AG04449 (cell line): ENCODE measurements around the gene LRRC71.

ENCODE experiments used
- CTCF ChIA-PET: fragments of 350-600 bp; formaldehyde crosslinking; extraction: SDS; loops from one replicate; lab custom pipeline; 2021; ENCODE audit warnings: antibody characterized with exemption; lab: Yijun Ruan, JAX
- POLR2A ChIA-PET: fragments of 400-600, 350-600 bp; formaldehyde crosslinking; extraction: SDS; loops from one replicate; lab custom pipeline; 2020; ENCODE audit warnings: antibody characterized with exemption, inconsistent platforms; lab: Yijun Ruan, JAX
- DNase-seq: peaks from one replicate; pipeline ENCODE4 v3.0.0-alpha.2; 2010; ENCODE audit warnings: low read depth, low spot score
- H3K4me3 ChIP-seq: 2 replicates; pipeline ENCODE4 v1.5.1; 2011; ENCODE audit warnings: low read depth, mild to moderate bottlenecking, control low read depth, low read length
- TF ChIP-seq, protein P1 (sequence below): IDR thresholded peaks from one replicate; pipeline ENCODE4 v1.5.1; 2011; ENCODE audit warnings: mild to moderate bottlenecking, moderate library complexity, low read length, control low read depth, inconsistent platforms; ENCODE audit not compliant: insufficient read depth; ENCODE audit errors: missing control alignments

The LRRC71 gene

DNA sequence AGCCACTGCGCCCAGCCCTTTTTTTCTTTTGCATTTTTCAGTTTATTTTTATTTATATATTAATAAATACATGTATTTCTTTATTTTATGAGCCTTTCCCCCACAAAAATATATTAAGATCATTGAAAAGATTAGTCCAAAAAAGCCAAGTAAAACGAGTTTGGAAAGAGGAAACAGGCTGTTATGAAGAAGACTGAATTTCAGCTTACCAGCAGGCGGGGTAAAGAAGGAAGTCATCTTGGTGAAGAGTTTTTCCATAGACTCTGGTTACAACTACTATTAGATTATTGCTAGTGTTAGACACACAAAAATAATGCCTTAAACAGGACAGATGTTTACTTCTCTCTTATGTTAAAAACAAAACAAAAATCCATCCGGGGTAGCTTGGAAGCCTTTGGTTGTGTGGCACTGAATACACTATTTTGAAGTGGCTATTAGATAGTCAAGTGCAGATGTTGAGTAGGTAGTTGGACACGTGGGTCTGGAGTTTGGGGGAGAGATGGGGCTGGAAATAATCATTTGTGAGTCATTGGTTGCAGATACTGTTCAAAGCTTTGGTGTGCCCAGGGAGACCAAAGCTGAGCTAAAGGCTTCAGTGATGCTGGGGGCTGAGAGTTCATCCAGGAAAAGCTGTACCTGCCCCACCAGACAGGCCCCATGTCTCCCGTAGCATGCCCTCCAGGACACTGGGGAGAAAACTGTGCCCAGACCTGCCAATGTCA, 8.7 kb upstream of the LRRC71 start:
- CTCF ChIA-PET: interaction anchor here (1.0 to 6.5 kb wide), 8 partner anchors 11 to 252 kb away, joined by 3 to 97 read pairs (median 6); partner anchors contain the start of genes LRRC71, METTL25B and NTRK1
- TF ChIP-seq, protein P1, sequence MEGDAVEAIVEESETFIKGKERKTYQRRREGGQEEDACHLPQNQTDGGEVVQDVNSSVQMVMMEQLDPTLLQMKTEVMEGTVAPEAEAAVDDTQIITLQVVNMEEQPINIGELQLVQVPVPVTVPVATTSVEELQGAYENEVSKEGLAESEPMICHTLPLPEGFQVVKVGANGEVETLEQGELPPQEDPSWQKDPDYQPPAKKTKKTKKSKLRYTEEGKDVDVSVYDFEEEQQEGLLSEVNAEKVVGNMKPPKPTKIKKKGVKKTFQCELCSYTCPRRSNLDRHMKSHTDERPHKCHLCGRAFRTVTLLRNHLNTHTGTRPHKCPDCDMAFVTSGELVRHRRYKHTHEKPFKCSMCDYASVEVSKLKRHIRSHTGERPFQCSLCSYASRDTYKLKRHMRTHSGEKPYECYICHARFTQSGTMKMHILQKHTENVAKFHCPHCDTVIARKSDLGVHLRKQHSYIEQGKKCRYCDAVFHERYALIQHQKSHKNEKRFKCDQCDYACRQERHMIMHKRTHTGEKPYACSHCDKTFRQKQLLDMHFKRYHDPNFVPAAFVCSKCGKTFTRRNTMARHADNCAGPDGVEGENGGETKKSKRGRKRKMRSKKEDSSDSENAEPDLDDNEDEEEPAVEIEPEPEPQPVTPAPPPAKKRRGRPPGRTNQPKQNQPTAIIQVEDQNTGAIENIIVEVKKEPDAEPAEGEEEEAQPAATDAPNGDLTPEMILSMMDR: no peak
- H3K4me3 ChIP-seq: no peak overlapping the region
- POLR2A ChIA-PET: interaction anchor here (1.4 kb wide), 1 partner anchor 15 kb away, joined by 3 read pairs; no protein-coding TSS in a partner anchor
- DNase-seq: no peak

DNA sequence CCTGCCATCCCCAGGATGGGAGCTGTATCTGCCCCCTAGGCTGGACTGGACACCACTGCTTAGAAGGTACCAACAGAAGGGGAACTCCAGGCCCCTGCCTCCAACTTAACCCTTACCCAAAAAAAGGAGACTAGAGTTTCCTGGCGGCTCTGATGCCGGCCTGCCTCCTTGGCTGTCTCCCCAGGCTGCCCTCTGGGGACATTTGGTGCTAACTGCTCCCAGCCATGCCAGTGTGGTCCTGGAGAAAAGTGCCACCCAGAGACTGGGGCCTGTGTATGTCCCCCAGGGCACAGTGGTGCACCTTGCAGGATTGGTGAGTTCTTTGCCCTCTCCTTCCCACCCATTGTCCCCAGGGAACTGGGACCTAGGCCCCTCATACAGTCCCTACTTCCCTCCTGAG, 8.1 kb upstream of the LRRC71 start:
- POLR2A ChIA-PET: interaction anchor here (1.4 kb wide), 1 partner anchor 15 kb away, joined by 3 read pairs; no protein-coding TSS in a partner anchor
- DNase-seq: no peak
- TF ChIP-seq, protein P1: no peak
- CTCF ChIA-PET: interaction anchor here (1.0 to 6.5 kb wide), 7 partner anchors 11 to 253 kb away, joined by 3 to 97 read pairs (median 4); partner anchors contain the start of genes LRRC71, METTL25B and NTRK1
- H3K4me3 ChIP-seq: no peak overlapping the region

DNA sequence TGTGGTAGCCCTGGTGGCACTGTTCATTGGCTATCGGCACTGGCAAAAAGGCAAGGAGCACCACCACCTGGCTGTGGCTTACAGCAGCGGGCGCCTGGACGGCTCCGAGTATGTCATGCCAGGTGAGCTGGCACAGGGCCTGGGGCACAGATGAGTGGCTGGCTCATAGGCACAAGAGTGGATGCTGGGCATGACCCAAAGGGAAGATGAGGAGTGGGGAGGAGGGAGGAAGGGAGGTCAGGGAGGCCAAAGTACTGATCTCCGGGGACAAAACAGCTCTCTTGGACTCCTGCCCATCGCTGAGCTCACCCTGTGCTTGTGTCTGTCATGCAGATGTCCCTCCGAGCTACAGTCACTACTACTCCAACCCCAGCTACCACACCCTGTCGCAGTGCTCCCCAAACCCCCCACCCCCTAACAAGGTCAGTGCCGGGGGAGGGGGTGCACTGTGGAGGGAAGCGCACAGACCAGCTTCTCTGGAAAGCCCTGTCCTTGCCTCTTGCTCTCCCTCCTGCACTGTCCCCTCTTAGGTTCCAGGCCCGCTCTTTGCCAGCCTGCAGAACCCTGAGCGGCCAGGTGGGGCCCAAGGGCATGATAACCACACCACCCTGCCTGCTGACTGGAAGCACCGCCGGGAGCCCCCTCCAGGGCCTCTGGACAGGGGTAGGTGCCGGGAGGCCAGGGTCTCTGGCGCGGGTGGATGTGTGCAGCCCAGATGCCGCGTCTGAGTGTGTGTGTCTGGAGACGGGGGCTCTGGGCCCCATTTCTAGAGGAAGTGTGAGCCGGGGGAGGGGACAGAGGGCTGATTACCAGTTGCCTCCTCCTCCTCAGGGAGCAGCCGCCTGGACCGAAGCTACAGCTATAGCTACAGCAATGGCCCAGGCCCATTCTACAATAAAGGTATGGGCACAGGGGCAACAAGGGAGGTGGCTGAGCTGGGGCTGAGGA, 7.3 kb upstream of the LRRC71 start:
- ChIA-PET CTCF (interaction anchor here (0.9 to 6.5 kb wide), 8 partner anchors 10 to 254 kb away, joined by 3 to 97 read pairs (median 8); partner anchors contain the start of genes LRRC71, METTL25B and NTRK1), POLR2A (interaction anchor here (0.9 to 1.4 kb wide), 2 partner anchors 15 to 16 kb away, joined by 3 read pairs; no protein-coding TSS in a partner anchor)
- TF ChIP-seq, protein P1: no peak
- no peak for DNase-seq
- H3K4me3 ChIP-seq: no peak overlapping the region

DNA sequence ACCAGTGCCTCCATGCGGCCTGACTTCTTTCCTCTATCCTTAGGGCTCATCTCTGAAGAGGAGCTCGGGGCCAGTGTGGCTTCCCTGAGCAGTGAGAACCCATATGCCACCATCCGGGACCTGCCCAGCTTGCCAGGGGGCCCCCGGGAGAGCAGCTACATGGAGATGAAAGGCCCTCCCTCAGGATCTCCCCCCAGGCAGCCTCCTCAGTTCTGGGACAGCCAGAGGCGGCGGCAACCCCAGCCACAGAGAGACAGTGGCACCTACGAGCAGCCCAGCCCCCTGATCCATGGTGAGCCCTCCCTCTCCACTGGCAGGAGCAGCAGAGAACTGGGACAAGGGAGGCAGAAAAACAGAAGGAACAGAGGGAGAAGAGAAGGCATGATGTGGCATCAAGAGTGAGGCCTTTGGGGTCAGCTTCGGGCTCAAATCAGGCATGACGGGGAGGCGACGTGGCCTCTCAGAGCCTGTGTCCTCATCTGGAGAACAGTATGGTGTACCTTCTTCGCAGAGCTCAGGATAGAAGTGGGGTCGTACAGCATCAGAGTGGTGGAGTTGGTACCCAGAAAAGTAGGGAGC, 6.5 kb upstream of the LRRC71 start:
- ChIA-PET POLR2A (no interaction called here), CTCF (interaction anchor here (0.9 to 6.5 kb wide), 7 partner anchors 9 to 225 kb away, joined by 3 to 97 read pairs (median 10); partner anchors contain the start of genes LRRC71, METTL25B and NTRK1)
- H3K4me3 ChIP-seq: no peak overlapping the region
- TF ChIP-seq, protein P1: no peak
- no peak for DNase-seq

DNA sequence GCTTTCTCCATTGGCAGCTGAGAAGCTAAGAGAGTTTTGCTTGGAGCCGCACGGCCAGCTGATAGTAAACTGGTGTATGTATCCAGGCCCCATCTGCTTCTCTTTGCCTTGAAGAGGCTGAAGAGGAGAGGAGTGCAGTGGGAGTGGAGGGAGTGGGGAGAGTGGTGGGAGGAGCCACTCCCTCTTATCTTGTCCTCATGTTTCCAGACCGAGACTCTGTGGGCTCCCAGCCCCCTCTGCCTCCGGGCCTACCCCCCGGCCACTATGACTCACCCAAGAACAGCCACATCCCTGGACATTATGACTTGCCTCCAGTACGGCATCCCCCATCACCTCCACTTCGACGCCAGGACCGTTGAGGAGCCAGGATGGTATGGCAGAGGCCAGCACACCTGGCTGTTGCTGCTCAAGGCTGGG, 6.0 kb upstream of the LRRC71 start:
- ChIA-PET POLR2A (no interaction called here), CTCF (interaction anchor here (0.9 to 6.5 kb wide), 6 partner anchors 8 to 225 kb away, joined by 3 to 97 read pairs (median 14); partner anchors contain the start of genes LRRC71, METTL25B and NTRK1)
- no peak for DNase-seq
- TF ChIP-seq, protein P1: no peak
- no peak overlapping the region for H3K4me3 ChIP-seq
